IPS DF 19.7 (cell line): ENCODE measurements around the gene PPP1R12C.
A peak's percentile ranks its signal among the peaks of the same experiment; 100 is the strongest.
"Not testable (repeated sequence)": the region's sequence is repeated elsewhere in the genome, so short reads cannot be mapped to it uniquely, and the experiment has no call there.

Experiments used
- DNase-seq: peaks from one replicate; pipeline ENCODE4 v3.0.0-alpha.2; 2013; ENCODE audit warnings: low read depth, low spot score

PPP1R12C gene

DNA sequence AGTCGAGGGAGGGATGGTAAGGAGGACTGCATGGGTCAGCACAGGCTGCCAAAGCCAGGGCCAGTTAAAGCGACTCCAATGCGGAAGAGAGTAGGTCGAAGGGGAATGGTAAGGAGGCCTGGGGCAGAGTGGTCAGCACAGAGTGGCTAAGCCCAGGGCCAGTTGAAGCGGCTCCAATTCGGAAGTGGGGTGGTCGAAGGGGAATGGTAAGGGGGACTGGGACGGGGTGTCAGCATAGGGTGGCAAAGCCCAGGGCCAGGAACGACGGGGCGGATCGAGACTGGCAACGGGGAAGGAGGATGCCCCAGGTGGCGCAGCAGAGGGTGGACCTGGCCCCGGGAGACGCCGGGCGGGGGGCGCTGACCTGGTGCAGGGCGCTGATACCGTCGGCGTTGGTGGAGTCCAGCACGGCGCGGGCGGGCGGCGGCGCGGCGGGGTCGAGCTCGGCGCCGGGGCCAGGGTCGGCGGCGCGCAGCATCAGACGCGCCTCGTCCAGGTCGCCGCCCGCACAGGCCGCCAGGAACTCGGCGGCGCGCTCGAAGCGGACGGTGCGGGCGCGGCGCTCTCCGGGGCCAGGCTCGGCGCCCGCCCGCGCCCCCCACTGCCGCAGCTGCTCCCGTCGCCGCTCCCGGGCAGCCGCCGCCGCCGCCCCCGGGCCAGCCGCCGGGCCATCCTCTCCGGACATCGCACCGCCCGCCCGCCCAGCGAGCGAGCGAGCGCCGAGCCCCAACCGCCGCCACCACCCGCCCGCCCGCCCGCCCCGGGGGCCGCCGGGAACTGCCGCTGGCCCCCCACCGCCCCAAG, at the start of gene PPP1R12C:
TSS of gene PPP1R12C (minus strand) at position 779 of the 804 bp plus-strand sequence. CDS start at position 685, 94 bp downstream.
- no peak for DNase-seq

DNA sequence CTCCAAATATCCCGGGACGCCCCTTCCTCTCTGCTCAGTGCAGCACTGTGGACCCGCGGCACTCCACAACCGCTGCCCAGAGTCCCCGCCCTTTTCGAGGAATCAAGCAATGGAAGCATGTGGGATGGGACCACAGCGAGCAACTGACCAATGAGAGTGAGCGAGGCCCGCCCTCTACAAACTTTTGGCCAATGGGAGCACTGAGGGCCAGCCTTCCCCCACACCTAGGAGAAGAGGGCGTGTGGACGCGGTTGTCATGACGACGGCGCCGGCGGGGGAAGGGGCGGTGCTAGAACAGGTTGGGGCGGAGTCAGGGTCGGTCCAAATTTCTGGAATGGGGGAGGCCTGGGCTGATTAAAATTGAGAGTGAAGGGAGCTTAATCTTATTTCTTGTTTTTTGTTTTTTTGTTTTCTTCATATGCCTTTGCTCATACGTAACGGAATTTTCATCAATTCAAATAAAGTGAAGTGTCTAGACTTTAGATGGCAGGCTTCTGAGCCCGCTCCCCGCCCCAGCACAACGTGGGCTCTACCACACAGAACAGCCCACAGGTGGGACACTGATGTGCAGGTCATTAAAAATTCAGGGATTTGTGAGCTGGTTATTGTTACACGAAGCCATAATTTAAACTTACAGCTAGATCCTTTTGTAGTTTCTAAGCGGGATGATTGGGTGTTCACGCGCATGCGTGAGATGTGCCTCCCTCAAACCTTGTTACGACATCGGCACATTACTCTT, 49.3 kb upstream of the PPP1R12C start, which contains the start of gene DNAAF3:
TSS of gene DNAAF3 (minus strand) at position 84 of the 739 bp plus-strand sequence. CDS start 200 bp downstream, outside the sequence.
- peak; percentile 94 for DNase-seq

DNA sequence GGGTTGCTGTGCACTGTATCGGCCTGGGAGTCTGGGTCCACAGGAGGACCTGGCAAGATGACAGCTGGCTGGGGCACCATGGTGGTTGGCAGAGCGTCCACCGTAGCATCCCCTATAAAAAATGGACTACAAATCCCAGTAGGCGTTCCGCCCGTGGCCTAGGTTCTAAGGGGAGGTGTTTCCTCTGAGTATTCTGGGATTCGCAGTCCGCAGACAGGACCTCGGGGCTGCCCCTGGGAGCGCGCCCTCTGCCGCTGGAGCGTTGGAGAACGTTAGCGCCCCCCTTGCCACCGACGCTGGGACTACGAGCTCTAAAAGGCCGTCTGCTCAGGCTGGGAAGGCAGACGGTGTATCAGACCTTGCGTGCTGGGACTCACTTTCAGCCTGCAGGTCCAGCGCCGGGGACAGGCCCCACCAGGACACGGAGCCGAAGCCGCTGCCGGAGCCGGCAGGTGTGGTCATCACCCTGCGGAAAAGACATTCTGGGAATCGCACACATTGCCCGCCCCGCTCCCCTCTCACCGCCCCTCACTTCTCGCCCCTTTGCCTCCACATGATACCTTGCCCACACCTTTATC, 48.6 kb upstream of the PPP1R12C start:
- DNase-seq, result peak; percentile 91

DNA sequence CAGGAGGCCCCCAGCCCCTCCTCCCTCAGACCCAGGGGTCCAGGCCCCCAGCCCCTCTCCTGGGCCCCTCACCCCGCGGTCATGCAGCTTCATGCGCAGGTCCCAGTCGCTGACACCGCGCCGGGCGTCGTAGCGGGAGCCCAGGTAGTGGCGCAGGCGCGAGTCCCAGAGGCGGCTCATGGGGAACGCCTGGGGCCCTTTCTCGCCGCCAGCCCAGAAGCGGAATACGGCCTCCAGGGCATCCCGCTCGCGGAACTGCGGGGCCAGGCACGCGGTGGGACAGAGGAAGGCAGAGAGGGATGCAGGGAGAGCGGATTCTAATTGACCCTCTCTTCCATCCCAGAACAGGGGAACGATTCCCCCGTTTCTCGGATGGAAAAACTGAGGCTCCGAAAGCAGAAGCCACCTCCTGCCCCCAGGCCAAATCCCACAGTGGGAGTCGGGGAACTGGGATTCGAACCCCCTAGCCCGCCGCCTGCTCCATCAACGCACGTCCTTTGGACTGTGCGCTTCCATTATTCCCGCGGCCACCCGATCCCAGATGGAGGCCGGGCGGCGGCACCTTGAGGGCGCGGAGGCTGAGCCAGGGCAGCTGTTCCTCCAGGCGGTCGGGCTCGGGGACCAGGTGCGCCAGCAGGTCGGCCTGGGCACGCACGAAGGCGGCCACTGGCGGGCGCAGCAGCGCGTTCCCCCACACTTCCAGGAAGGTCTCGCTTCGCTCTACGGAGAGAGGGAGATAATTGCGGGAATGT, 44.3 kb upstream of the PPP1R12C start:
- DNase-seq, result no peak

DNA sequence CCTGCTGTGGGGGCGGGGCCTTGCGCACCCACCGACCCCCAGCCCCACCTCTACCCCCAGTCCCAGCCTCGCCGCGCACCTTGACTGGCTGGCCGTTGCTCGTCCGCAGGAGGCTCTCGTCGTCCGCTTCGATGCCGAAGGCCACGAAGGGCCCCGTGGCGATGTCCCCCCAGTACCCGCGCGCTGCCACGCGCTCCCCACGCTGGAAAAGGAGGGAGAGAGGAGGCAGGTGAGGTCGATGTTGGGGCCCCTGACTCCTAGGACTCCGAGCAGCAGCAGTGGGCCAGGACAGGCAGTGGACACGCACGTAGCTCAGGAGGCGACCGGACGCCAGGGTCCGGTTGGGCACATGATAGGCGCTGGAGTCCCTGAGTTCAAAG, 43.5 kb upstream of the PPP1R12C start:
- DNase-seq, result no peak

DNA sequence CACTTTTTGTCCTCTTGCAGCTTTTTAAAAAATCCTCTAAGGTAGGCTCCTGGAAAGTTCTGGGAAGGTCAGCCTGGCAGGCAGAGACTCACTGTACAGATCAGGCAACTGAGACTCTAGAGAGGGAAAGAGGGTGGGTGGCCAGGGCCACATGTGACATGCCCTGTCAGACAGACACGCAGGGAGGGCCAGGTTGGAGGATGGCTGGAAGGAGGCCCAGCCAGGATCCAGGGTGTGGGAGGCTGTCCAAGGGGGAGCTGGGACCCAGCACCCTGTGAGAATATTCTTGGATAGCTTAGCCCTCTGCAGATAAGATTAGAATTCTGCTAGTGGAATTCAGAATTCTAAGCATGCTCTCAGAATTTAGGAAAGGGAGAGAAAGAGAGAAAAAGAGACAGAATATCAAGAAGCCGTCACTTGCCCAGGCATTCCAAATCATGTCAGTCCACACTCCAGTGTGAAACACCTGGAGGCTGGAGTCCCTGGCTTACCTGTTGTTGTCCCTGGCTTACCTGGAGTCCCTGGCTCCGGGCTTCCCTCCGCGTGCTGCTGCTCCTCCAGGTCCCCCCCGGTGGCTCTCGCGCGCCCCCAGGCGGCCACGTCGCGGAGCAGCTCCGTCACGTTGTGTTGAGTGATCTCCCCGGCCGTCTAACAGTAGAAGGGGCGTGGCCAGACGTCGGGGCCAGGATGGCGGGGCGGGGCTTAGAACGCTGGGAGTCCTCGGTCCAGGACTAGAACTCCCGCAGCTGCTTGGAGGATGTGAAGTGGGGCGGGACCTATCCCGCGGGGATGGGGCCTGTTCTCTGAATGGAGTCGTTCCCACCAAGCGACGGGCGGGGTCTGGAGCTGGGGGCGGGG, 42.9 kb upstream of the PPP1R12C start:
- no peak for DNase-seq

DNA sequence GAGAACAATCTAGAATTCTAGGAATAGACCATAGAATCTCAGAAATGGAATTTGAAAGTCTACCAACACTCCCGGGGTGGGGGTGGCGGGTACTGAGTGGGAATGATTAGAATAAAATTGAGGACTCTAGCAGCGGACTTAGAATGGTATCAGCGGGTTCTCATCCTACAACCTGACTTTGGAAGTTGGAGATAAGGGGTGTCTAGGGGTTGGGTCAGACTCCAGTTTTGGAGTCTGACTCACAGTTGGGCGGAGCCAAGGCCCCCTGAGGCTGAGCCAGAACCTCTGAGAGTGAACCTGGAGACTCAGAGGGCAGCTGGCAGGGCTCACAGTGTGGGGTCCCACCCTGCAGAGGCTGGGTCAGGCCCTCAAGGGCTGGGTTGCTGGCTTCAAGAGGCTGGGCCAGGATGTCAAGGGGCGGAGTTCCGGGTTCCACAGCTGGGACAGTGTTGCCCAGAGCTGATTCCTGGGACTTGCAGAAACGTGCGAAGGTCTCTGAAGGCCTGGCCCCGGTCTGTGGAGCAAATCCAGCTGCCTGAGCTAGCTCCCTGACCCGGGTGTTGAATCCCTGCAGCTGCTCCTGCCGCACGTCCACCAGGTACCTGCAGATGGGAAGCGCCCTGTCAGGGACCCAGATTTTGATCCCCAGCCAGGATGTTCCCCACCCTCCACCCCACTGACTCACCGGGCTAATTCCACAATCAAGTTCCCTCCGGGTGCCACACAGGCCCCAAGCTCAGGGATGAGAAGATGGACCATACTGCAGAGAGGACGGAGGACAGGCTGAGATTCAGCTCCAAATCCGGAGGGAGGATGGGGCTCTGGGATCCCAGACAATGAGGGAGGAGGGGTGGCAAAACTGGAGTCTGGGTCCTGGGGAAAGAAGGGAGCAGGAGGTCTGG, 41.7 kb upstream of the PPP1R12C start:
- DNase-seq, result no peak

DNA sequence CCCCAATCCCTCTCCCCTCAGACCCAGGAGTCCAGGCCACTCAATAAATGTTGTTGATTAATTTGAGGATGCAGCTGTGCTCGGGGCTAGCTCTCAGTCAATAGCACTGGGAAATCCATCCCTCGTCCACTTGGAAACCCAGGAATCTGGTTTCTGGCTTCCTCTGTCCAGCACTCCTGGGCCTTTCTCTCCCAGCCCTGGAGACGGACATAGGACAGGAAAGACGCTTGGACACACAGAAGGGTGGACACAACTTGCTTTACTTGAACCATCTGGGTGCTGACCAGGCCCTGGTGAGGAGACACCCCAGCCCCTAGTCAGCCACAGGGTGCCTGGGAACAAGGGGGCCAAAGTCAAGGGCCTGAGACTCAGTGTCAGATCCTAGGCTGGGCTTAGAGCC, 41.0 kb upstream of the PPP1R12C start:
- DNase-seq, result no peak

DNA sequence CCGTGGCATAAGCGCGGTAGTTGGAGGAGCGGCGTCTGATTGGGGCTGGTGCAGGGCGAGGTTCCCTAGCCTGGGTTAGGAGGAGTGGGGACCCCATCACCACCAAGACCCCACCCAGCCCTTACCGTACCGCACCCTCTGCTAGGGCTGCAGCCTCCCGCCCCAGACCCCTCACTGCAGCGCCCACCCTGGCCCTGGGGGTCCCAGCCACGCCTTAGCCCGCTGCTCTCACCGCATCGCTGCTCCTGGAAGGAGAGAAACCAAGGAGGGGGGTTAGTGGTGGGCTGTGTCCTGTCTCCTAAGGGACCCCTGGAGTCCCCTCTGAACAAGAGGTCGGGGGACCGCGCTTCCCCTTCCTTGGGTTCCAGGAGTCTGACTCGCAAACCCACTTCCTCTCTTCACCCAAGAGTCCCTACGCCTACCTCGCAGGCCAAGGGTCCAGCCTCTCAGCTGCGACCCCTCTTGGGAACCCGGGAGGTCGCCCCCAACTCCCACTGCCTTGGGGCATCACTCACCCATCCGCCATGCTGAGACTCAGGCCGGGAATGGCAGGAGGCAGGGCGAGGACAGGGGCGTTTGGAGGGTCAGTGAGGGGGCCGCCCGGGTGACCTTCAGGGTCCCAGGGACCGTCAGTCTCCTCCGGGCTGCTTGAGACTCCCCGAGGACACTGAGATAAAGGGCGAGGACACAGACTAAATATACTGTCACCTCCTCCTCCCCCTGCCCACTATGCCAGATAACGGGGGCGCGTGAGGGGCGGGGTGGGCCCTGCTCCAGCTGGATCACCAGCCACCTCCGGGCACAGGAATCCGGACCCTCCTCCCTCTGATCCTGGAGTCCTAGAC, 39.8 kb upstream of the PPP1R12C start, which contains the start of gene TNNI3:
TSS of gene TNNI3 (minus strand) at position 669 of the 845 bp plus-strand sequence. CDS start at position 526, 143 bp downstream.
- no peak for DNase-seq

DNA sequence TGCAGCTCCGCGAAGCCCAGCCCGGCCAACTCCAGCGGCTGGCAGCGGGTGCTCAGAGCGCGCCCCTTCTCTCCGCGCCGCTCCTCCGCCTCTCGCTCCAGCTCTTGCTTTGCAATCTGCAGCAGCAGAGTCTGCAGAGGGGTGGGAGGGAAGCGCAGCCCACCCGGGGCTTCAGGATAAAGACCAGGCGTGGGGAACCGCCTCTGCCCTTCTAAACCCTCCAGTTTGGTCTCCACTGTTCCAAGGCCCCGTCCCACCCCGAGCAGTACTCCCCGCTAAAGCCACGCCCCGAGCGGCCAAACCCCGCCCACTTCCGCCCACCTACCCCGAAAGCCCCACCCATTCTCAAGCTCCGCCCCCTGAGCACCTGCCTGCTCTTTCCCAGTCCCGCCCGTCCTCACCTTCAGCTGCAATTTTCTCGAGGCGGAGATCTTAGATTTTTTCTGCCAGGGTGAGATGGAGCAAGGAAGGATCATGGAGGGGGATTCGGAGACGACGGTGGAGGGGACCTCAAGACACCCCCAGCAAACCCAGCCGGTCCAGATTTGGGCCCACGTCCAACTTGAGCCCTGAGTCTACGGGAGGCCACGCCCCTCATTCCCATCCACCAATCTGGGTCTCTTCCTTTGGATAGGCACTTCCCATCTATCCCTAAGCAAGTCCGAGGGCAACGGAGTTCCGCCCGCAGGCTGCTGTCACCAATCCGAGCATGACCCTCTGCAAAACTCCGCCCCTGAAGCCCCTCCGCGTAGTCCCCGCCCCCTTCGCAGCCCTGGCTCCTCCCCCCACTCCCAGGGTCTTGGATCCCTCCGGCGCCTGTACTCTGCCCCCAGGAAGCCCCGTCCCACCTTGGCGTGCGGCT, 39.0 kb upstream of the PPP1R12C start:
- peak; percentile 94 for DNase-seq

DNA sequence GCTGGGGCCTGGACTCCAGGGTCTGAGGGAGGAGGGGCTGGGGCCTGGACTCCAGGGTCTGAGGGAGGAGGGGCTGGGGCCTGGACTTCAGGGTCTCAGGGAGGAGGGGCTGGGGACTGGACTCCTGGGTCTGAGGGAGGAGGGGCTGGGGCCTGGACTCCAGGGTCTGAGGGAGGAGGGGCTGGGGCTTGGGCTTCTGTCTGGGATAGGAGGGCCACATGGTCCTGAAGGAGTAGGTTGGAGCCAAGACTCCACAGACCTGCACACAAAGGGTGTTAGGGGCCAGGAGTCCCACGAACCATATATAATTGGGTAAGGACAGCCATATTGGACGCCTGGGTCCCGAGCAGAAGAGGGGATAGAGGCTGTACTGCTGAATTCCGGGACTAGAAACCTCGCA, 38.3 kb upstream of the PPP1R12C start:
- DNase-seq, result not testable (repeated sequence)

DNA sequence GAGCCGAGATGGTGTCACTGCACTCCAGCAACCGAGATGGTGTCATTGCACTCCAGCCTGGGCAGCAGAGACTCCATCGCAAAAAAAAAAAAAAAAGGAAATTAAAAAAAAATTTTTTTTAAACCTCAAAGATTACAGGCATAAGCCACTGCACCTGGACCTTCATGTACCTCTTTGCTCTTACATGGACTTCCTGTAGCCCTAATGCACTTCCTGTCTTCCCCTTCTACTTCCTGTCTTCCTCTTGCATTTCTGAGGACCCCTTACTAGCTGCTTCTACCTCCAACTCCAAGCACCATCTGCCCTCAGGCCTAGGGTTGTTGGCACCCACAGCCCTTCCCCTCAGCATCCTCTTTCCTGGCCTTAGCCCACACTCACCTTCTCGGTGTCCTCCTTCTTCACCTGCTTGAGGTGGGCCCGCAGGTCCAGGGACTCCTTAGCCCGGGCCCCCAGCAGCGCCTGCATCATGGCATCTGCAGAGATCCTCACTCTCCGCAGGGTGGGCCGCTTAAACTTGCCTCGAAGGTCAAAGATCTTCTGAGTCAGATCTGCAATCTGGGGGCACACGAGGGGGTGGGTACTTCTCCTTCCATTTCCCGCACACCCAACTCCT, 36.3 kb upstream of the PPP1R12C start:
- DNase-seq, result no peak

DNA sequence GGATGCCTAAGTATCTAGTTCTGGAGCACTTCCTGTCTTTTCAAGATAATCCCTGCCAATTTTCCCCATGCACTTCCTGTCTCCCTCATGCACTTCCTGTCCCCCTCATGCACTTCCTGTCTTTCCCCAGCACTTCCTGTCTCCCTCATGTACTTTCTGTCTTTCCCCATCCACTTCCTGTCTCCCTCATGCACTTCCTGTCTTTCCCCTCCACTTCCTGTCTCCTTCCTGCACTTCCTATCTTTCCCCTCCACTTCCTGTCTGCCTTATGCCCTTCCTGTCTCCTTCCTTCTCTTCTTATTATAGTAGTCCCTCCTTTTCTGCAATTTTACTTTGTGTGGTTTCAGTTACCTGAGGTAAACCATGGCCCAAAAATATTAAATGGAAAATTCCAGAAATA, 34.6 kb upstream of the PPP1R12C start:
- no peak for DNase-seq

DNA sequence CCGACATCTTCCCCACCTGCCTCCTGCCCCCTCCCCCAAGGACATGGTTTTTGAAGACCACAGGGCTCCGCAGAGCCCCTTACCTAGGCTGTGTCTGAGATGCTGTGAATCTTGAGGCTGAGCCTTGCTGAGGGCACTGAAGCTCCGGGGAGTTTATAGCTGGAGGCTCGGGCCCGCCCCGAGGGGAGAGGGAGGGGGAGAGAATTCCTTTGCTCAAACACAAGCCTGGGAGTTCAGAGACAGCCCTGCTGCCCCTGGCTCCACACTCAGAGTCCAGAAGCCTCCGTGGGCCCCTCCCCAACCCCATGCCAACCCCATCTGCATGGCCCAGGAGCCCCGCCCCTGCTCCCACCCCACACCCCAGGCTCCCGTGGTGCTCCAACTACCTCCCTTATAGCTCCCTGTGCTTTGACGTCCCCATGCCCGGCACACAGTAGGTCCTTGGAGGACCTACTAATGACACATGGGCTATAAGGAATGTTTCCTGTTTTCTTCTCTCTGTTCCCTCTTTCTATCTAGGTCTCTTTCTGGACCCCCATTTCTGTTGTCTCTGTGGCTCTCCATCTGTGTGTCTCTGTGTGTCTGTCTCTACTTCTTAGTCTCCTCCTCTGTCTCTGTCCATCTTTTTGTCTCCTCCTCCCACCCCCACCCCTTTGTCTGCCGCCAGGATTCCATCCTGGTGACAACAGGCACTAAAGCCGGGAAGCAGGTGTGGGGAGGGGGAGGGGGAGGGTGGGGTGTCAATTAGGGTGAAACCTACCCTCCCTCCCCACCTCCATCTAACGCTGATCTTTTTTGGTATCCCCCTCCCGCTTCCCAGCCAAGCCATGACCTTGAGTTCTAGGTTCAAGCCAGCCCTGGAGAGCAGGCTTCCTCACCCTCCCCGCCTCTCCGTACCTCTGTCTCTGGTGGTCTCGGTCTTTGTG, 31.9 kb upstream of the PPP1R12C start, which contains the start of gene TNNT1:
TSS of gene TNNT1 (minus strand) at position 129 of the 926 bp plus-strand sequence. CDS start 2,049 bp downstream, outside the sequence.
- no peak for DNase-seq

DNA sequence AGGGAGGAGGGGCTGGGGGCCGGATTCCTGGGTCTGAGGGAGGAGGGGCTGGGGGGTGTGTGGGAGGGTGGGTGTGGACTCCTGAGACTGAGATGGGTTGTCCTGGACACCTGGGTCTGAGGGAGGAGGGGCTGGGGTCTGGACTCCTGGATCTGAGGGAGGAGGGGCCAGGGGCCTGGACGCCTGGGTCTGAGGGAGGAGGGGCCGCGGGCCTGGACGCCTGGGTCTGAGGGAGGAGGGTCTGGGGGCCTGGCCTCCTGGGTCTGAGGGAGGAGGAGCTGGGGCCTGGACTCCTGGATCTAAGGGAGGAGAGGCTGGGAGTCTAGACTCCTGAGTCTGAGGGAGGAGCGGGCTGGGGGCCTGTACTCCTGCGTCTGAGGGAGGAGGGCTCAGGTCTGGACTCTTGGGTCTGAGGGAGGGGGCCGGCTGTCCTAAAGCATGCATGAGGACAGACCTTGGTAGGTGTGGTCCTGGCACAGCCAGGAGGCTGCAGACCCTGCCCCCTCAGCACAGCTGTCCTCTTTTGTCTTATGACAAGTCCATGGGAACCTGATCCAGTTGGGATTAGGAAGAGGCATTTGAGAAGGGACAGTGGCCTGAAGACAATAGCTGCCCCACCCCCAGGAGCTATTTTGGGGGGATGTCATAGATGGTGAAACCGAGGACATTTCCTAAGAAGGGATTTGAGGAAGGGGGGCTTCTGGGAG, 30.3 kb upstream of the PPP1R12C start:
- no peak for DNase-seq
